ENCODE data around the gene RPS6KA2.

GRCh38 chr6:166533205-166533824 is 93.7 kb downstream of the RPS6KA2 start:
- TF ChIP-seq SP1 (IDR thresholded peaks at IDR 0.05) (no peak), ZNF384 (IDR thresholded peaks at IDR 0.05) (no peak), FOXK2 (IDR thresholded peaks at IDR 0.05) (no peak), TARDBP (IDR thresholded peaks at IDR 0.05) (no peak), FOXM1 (IDR thresholded peaks at IDR 0.05; ENCODE audit: borderline replicate concordance) (no peak), ELF4 (IDR thresholded peaks at IDR 0.05) (no peak)
